K562 (cell line): ENCODE results near the gene RNU1-4. TPM values are rescaled to one million over a fixed set of nuclear protein-coding genes. Genes with fewer than 3 reads are reported as not detected.

ENCODE experiments used
- ATAC-seq: fragments of 200-7000 bp; cut with Tn5 transposase; 3 replicates; pipeline ENCODE4 v1.9.1; 2020; ENCODE audit warnings: moderate library complexity
- BruUV-seq: library from RNA; stranded (reverse); fragments of 400-500 nt; replicated peaks from 2 replicates; lab custom pipeline; 2021; lab: Mats Ljungman, UMichigan
- CTCF ChIA-PET: fragments of 300-600 bp; formaldehyde crosslinking; extraction: SDS; loops from one replicate; lab custom pipeline; 2021; ENCODE audit warnings: low intra/inter-chr PET ratio; lab: Yijun Ruan, JAX
- POLR2A ChIA-PET: fragments of 300-600, 350-650 bp; sonication (Branson Sonifier 250); formaldehyde crosslinking; extraction: SDS; loops from one replicate; lab custom pipeline; 2021; ENCODE audit warnings: antibody characterized with exemption, inconsistent platforms; lab: Yijun Ruan, JAX
- DNase-seq, 4 experiments: peaks; one replicate each; pipeline versions ENCODE4 v3.0.0 to v3.0.0-alpha.2; 2011 to 2018; ENCODE audit warnings: low spot score in 3 of 4, mixed read lengths in 3 of 4; ENCODE audit errors: extremely low read depth in 1 of 4
- FAIRE-seq: peaks from 2 replicates; lab custom pipeline; 2011; peaks lifted over from hg19 to GRCh38; lab: Jason Lieb, UNC
- H2AFZ ChIP-seq: 2 replicates; pipeline ENCODE4 v1.6.0; 2011; ENCODE audit warnings: low read depth, low read length, control low read depth, inconsistent platforms
- H3K27ac ChIP-seq: fragments of 200-600 bp; 3 replicates; pipeline ENCODE4 v1.8.0; 2011; ENCODE audit warnings: low read depth, mild to moderate bottlenecking, control low read depth, inconsistent platforms, low read length, moderate library complexity, mixed read lengths; ENCODE audit errors: extremely low read depth
- H3K27me3 ChIP-seq, 2 experiments: fragments of 300-600 bp in 1 of 2; 2 replicates in 1 of 2; 3 replicates in 1 of 2; pipeline versions ENCODE4 v1.6.0 to v1.8.0; 2011; ENCODE audit warnings: inconsistent platforms in 2 of 2, low read length in 2 of 2, mild to moderate bottlenecking in 1 of 2, mixed read lengths in 1 of 2, moderate library complexity in 1 of 2; ENCODE audit not compliant: control insufficient read depth in 2 of 2, insufficient read depth in 2 of 2
- H3K36me3 ChIP-seq: fragments of 300-600 bp; 3 replicates; pipeline ENCODE4 v1.8.0; 2011; ENCODE audit warnings: mild to moderate bottlenecking, low read length, inconsistent platforms; ENCODE audit not compliant: control insufficient read depth, insufficient read depth
- H3K4me1 ChIP-seq, 2 experiments: fragments of 200-600 bp in 1 of 2; replicated peaks in 1 of 2; 2 replicates in 1 of 2; 3 replicates in 1 of 2; pipeline versions ENCODE4 v1.5.1 to v1.8.0; 2011; ENCODE audit warnings: inconsistent platforms in 2 of 2, low read length in 2 of 2, mild to moderate bottlenecking in 1 of 2, mixed read lengths in 1 of 2, moderate library complexity in 1 of 2; ENCODE audit not compliant: control insufficient read depth in 2 of 2, insufficient read depth in 2 of 2
- H3K4me2 ChIP-seq: 2 replicates; pipeline ENCODE4 v1.6.1; 2011; ENCODE audit warnings: low read length, control low read depth, inconsistent platforms, mixed read lengths; ENCODE audit not compliant: insufficient read depth
- H3K4me3 ChIP-seq: fragments of 200-600 bp; sonication (generic), shearing (Covaris generic); 2 replicates; pipeline ENCODE4 v1.5.1; 2016; ENCODE audit warnings: control low read depth, inconsistent platforms
- H3K79me2 ChIP-seq: fragments of 200-600 bp; 3 replicates; pipeline ENCODE4 v1.8.0; 2011; ENCODE audit warnings: low read length, inconsistent platforms; ENCODE audit not compliant: control insufficient read depth, insufficient read depth
- H3K9ac ChIP-seq, 2 experiments: 2 replicates each; pipeline versions ENCODE4 v1.6.0 to v1.6.1; 2011; ENCODE audit warnings: low read depth in 2 of 2, low read length in 2 of 2, control low read depth in 1 of 2, inconsistent platforms in 1 of 2, mild to moderate bottlenecking in 1 of 2, mixed read lengths in 1 of 2; ENCODE audit not compliant: insufficient read depth in 1 of 2
- H3K9me1 ChIP-seq: one replicate; pipeline ENCODE4 v1.6.0; 2011; ENCODE audit warnings: inconsistent platforms, mild to moderate bottlenecking, low read length, moderate library complexity; ENCODE audit not compliant: control insufficient read depth, insufficient read depth
- H3K9me3 ChIP-seq: replicated peaks from 2 replicates; pipeline ENCODE4 v1.5.1; 2011; ENCODE audit warnings: low read depth, low read length, inconsistent platforms; ENCODE audit not compliant: control insufficient read depth, insufficient read depth
- H4K20me1 ChIP-seq: replicated peaks from 2 replicates; pipeline ENCODE4 v1.6.1; 2011; ENCODE audit warnings: low read length, inconsistent platforms, mixed read lengths; ENCODE audit not compliant: control insufficient read depth, insufficient read depth
- RBM14 ChIP-seq: fragments of 200-400 bp; formaldehyde crosslinking; IDR thresholded peaks from 2 replicates; pipeline ENCODE4 v1.6.1; 2018; ENCODE audit warnings: low read depth, mild to moderate bottlenecking, low read length, moderate library complexity, borderline replicate concordance; ENCODE audit not compliant: insufficient read depth
- SAFB2 ChIP-seq: fragments of 200-400 bp; formaldehyde crosslinking; IDR thresholded peaks from 2 replicates; pipeline ENCODE4 v1.6.1; 2018; ENCODE audit warnings: borderline replicate concordance, low read length, low read depth, moderate library complexity; ENCODE audit not compliant: severe bottlenecking
- TCF7L2 ChIP-seq: fragments of 150-350 bp; IDR thresholded peaks from 2 replicates; pipeline ENCODE4 v1.6.1; 2016; ENCODE audit warnings: low read depth, mild to moderate bottlenecking, low read length, moderate library complexity
- ZNF217 ChIP-seq: sonication (generic); formaldehyde crosslinking; IDR thresholded peaks from 2 replicates; pipeline ENCODE4 v1.8.0; 2022; ENCODE audit warnings: mild to moderate bottlenecking, missing genetic modification reagents
- ZNF354B ChIP-seq: fragments of 250-450 bp; sonication (Bioruptor Pico); IDR thresholded peaks from 2 replicates; pipeline ENCODE4 v1.4.0; 2020
- WGBS: fragments of 100-300 bp; shearing (Covaris generic); methylation state at CpG from one replicate; pipeline ENCODE4 v1.1.6; 2016; ENCODE audit warnings: low coverage, mixed read lengths; ENCODE audit not compliant: insufficient coverage; ENCODE audit errors: missing lambda C conversion rate; 5-methylcytosine and 5-hydroxymethylcytosine counted together
- in situ Hi-C: fragments of 300-500 bp; cut with MboI; formaldehyde crosslinking; loops from 4 replicates; pipeline ENCODE4 v1.15.0; 2018; ENCODE audit warnings: inconsistent platforms, mixed read lengths
- intact Hi-C: fragments of 100-400 bp; cut with micrococcal nuclease; formaldehyde crosslinking; loops from 2 replicates; pipeline ENCODE4 v1.14.2; 2022
- polyA plus RNA-seq, 8 experiments: library from polyadenylated mRNA; depleted of rRNA in 4 of 8; stranded (reverse) in 5 of 8; unstranded in 3 of 8; fragments of >200 nt; fragmentation: Nextera tagmentation in 2 of 8; fragmentation: Illumina TruSeq in 1 of 8; extraction: Ambion mirVana in 2 of 8; extraction: Trizol in 1 of 8; gene quantifications; 2 replicates each; pipeline versions ENCODE4 v1.2.1 to v1.2.3, GENCODE V29; 2011 to 2014; ENCODE audit warnings: inconsistent platforms in 1 of 8, missing spikeins in 1 of 8
- total RNA-seq, 7 experiments: library from RNA; depleted of rRNA in 6 of 7; stranded (reverse); fragments of >200 nt in 6 of 7; fragmentation: Illumina TruSeq in 2 of 7; extraction: Trizol in 2 of 7; gene quantifications; 2 replicates each; pipeline versions ENCODE4 v1.2.1 to v1.2.3, GENCODE V29; 2011 to 2021; ENCODE audit warnings: low replicate concordance in 1 of 7
- TF ChIP-seq, protein P1 (sequence below): fragments of 250-450 bp; sonication (Bioruptor Pico); IDR thresholded peaks from 2 replicates; pipeline ENCODE4 v1.6.1; 2021; ENCODE audit warnings: mild to moderate bottlenecking
- TF ChIP-seq, protein P2 (sequence below), 2 experiments: fragments of 250-450 bp in 1 of 2; fragments of 450-650 bp in 1 of 2; sonication (Bioruptor Pico) in 1 of 2; IDR thresholded peaks; 2 replicates each; pipeline versions ENCODE4 v1.6.1 to v1.8.0; 2016 to 2021; ENCODE audit warnings: mild to moderate bottlenecking in 2 of 2, moderate library complexity in 2 of 2, missing compliant biosample characterization in 1 of 2, missing genetic modification characterization in 1 of 2
- TF ChIP-seq, protein P3 (sequence below): fragments of 250-450 bp; sonication (Bioruptor Pico); IDR thresholded peaks from 2 replicates; pipeline ENCODE4 v1.5.0; 2022; ENCODE audit warnings: mild to moderate bottlenecking

Gene RNU1-4
- total and polyA plus RNA-seq, 9 of the 15 experiments (the other 6 are each of a cell fraction or from before 2014, with no cell fraction given) = under 0.01 to 32,823 (median 2,538) TPM; not detected in 4

DNA sequence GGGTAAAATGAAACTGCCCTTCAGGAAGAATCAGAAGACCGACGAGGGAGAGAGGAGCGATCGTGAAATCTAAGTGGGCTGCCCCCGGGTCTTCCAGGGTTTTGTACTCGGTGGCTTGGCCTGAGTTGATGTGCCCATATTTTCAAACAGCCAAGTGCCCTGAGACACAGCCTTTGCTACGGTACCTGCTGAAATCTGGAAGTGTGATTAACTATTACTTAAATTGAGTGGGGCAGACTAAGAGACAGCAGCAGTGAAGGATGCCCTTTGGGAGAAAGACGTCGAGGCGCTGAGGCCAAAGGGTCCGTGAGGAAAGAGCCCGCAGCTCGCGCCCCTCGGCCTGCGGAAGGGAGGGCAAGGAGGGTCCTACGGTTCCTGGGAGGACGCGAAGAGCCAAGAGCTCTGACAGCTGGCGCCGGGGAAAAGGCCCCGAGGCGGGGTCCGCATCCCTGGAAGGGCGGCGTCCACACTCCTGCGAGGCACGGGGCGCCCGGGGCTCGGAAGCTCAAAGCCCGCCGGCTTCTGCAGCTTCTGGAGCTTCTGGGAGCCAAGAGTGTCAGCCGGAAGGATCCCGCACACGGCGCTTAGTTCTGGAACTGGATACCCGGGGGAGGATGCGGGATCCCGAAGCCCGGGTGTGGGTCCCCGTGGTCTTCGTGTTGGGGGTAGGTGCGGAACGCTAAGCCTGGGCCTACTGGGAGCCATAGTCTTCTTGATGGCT lies 15.4 kb upstream of the RNU1-4 start:
- H3K9me3 ChIP-seq = peaks cover 2% of the 10 kb centered on the region; the same call in 1 of the 2 replicates
- 78% methylated on average over 45 of the region's 45 CpGs for WGBS
- no peaks in the 10 kb centered on the region for H3K36me3 ChIP-seq
- no peak overlapping the region for H3K9ac ChIP-seq
- H3K27me3 ChIP-seq = peaks cover 5 to 8% of the 10 kb centered on the region in 2 experiments; a peak in 4 of 5 replicates
- H4K20me1 ChIP-seq = no peaks in the 10 kb centered on the region
- H3K4me2 ChIP-seq = no peak overlapping the region
- H2AFZ ChIP-seq = no peak overlapping the region
- FAIRE-seq (no peak), ATAC-seq (no peak), DNase-seq (peak; percentile 3 to 39 (median 32))
- H3K9me1 ChIP-seq = no peaks in the 10 kb centered on the region
- H3K79me2 ChIP-seq = no peaks in the 10 kb centered on the region
- H3K4me3 ChIP-seq = no peak overlapping the region
- intact Hi-C loops = no loop called here
- no peak overlapping the region for H3K27ac ChIP-seq
- peaks cover 5 to 22% of the 10 kb centered on the region in 2 experiments; a peak in 4 of 5 replicates for H3K4me1 ChIP-seq
- ChIA-PET POLR2A (interaction anchor here (0.6 to 1.8 kb wide), 3 partner anchors 13 to 1289 kb away, joined by 4 to 6 read pairs (median 4); no protein-coding TSS in a partner anchor), CTCF (no interaction called here)
- no TSS peak for BruUV-seq
- in situ Hi-C loops = loop anchor here (5.0 to 10.0 kb wide), 5 partner anchors 47 to 180 kb away; no protein-coding TSS in a partner anchor
- TF ChIP-seq, protein P1, sequence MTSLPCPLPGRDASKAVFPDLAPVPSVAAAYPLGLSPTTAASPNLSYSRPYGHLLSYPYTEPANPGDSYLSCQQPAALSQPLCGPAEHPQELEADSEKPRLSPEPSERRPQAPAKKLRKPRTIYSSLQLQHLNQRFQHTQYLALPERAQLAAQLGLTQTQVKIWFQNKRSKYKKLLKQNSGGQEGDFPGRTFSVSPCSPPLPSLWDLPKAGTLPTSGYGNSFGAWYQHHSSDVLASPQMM (CRISPR knock-in tag) = no peak
- TF ChIP-seq SAFB2 (no peak), ZNF354B (no peak), RBM14 (peak; percentile 92; the same call in 1 of the 2 replicates), ZNF217 (CRISPR knock-in tag) (no peak), TCF7L2 (no peak)
- TF ChIP-seq, protein P2, sequence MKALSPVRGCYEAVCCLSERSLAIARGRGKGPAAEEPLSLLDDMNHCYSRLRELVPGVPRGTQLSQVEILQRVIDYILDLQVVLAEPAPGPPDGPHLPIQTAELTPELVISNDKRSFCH (CRISPR knock-in tag; IDR thresholded peaks at IDR 0.05) = no peak
- TF ChIP-seq, protein P2 (tag; IDR thresholded peaks at IDR 0.05) = no peak
- TF ChIP-seq, protein P3, sequence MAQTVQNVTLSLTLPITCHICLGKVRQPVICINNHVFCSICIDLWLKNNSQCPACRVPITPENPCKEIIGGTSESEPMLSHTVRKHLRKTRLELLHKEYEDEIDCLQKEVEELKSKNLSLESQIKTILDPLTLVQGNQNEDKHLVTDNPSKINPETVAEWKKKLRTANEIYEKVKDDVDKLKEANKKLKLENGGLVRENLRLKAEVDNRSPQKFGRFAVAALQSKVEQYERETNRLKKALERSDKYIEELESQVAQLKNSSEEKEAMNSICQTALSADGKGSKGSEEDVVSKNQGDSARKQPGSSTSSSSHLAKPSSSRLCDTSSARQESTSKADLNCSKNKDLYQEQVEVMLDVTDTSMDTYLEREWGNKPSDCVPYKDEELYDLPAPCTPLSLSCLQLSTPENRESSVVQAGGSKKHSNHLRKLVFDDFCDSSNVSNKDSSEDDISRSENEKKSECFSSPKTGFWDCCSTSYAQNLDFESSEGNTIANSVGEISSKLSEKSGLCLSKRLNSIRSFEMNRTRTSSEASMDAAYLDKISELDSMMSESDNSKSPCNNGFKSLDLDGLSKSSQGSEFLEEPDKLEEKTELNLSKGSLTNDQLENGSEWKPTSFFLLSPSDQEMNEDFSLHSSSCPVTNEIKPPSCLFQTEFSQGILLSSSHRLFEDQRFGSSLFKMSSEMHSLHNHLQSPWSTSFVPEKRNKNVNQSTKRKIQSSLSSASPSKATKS (CRISPR knock-in tag) = no peak
